Sigmoid colon (tissue), 7 donors: ENCODE results near the gene EXOC6B. TPM values are rescaled to one million over a fixed set of nuclear protein-coding genes. Genes with fewer than 3 reads are reported as not detected.
A peak's percentile ranks its signal among the peaks of the same experiment; 100 is the strongest.

Experiments
- DNase-seq: peaks from one replicate; pipeline ENCODE4 v3.0.0-alpha.2; 2019
- H3K27ac ChIP-seq, 4 donors: fragments of 200-600 bp; sonication (generic); one replicate each; pipeline ENCODE4 v1.5.1; 2016 to 2019; ENCODE audit warnings: mild to moderate bottlenecking in 1 of 4
- H3K27me3 ChIP-seq, 3 donors: fragments of 200-600 bp; sonication (generic); one replicate each; pipeline ENCODE4 v1.5.1; 2019; ENCODE audit warnings: mild to moderate bottlenecking in 1 of 3
- H3K36me3 ChIP-seq, 4 donors: fragments of 200-600 bp; sonication (generic); one replicate each; pipeline ENCODE4 v1.5.1; 2016 to 2019
- H3K4me1 ChIP-seq, 4 donors: fragments of 200-600 bp; sonication (generic); one replicate each; pipeline ENCODE4 v1.5.1; 2017 to 2019
- H3K4me3 ChIP-seq, 4 donors: fragments of 200-600 bp; sonication (generic); one replicate each; pipeline ENCODE4 v1.5.1; 2017 to 2019; ENCODE audit warnings: mild to moderate bottlenecking in 2 of 4, moderate library complexity in 1 of 4
- H3K9me3 ChIP-seq, 4 donors: fragments of 200-600 bp in 3 of 4; sonication (generic) in 3 of 4; one replicate each; pipeline versions ENCODE4 v1.5.1 to v1.6.1; 2013 to 2019
- EP300 ChIP-seq, 4 donors: sonication (generic); formaldehyde crosslinking; IDR thresholded peaks; one replicate each; pipeline ENCODE4 v1.6.1; 2017; ENCODE audit warnings: antibody characterized with exemption in 4 of 4
- POLR2A ChIP-seq, 2 donors: fragments of 450-650 bp; IDR thresholded peaks; one replicate each; pipeline ENCODE4 v1.6.1; 2016; ENCODE audit warnings: antibody characterized with exemption in 2 of 2, mild to moderate bottlenecking in 2 of 2, moderate library complexity in 2 of 2
- POLR2AphosphoS5 ChIP-seq, 4 donors: sonication (generic); formaldehyde crosslinking; IDR thresholded peaks; one replicate each; pipeline ENCODE4 v1.6.1; 2017; ENCODE audit warnings: antibody characterized with exemption in 4 of 4
- WGBS, 2 donors: extraction: QIAGEN DNeasy Blood & Tissue Kit; methylation state at CpG; one replicate each; pipeline ENCODE4 v1.1.7; 2013; 5-methylcytosine and 5-hydroxymethylcytosine counted together
- intact Hi-C: fragments of 100-400 bp; cut with DNase I; formaldehyde crosslinking; loops from one replicate; pipeline ENCODE4 v1.15.1; 2023
- polyA plus RNA-seq, 3 donors: library from polyadenylated mRNA; stranded (reverse); fragments of 200-250 nt; gene quantifications; one replicate each; pipeline ENCODE4 v1.2.3, GENCODE V29; 2013
- total RNA-seq, 4 donors: library from RNA; depleted of rRNA; stranded (reverse); fragments of >200 nt; gene quantifications; one replicate each; pipeline ENCODE4 v1.1.0, GENCODE V29; 2016
- TF ChIP-seq, protein P1 (sequence below), 4 experiments: fragments of 450-650 bp in 3 of 4; fragments of 200-600 bp in 1 of 4; IDR thresholded peaks; one replicate each; pipeline ENCODE4 v1.5.1; 2016 to 2019; ENCODE audit warnings: antibody characterized with exemption in 4 of 4, mild to moderate bottlenecking in 3 of 4, moderate library complexity in 2 of 4
- donor health status: healthy with polysubstance abuse.
- donor health status: Bipolar disorder and iron deficiency.
- donor health status: healthy.

EXOC6B gene
- total and polyA plus RNA-seq, 7 donors: 5.0 to 46.1 (median 25.3) TPM

- peak; percentile 62 for DNase-seq
- no peak overlapping the region for H3K27ac ChIP-seq
- no peaks in the 10 kb centered on the region for H3K9me3 ChIP-seq
- H3K4me3 ChIP-seq: peak overlapping the region; percentile 7 to 55 (median 44)
- H3K27me3 ChIP-seq: peaks cover 38 to 89% (median 51%) of the 10 kb centered on the region in 3 donors
- peaks cover 0 to 76% (median 74%) of the 10 kb centered on the region in 4 donors for H3K4me1 ChIP-seq
- WGBS, 2 donors: 8 to 12% methylated on average over 58 of the region's 58 CpGs
- H3K36me3 ChIP-seq: no peaks in the 10 kb centered on the region
- intact Hi-C loops: loop anchor here (5.0 kb wide), 1 partner anchor 529 kb away; no protein-coding TSS in a partner anchor
- TF ChIP-seq POLR2A (IDR thresholded peaks at IDR 0.05): no peak
- no peak for TF ChIP-seq EP300 (IDR thresholded peaks at IDR 0.05)
- TF ChIP-seq POLR2AphosphoS5 (IDR thresholded peaks at IDR 0.05): peak in 2 of 4 donors; percentile 15 to 37
- TF ChIP-seq, protein P1, sequence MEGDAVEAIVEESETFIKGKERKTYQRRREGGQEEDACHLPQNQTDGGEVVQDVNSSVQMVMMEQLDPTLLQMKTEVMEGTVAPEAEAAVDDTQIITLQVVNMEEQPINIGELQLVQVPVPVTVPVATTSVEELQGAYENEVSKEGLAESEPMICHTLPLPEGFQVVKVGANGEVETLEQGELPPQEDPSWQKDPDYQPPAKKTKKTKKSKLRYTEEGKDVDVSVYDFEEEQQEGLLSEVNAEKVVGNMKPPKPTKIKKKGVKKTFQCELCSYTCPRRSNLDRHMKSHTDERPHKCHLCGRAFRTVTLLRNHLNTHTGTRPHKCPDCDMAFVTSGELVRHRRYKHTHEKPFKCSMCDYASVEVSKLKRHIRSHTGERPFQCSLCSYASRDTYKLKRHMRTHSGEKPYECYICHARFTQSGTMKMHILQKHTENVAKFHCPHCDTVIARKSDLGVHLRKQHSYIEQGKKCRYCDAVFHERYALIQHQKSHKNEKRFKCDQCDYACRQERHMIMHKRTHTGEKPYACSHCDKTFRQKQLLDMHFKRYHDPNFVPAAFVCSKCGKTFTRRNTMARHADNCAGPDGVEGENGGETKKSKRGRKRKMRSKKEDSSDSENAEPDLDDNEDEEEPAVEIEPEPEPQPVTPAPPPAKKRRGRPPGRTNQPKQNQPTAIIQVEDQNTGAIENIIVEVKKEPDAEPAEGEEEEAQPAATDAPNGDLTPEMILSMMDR (IDR thresholded peaks at IDR 0.05): no peak
Observed at GRCh38 chr2:72146347-72147302, 679.2 kb downstream of the EXOC6B start.

DNA sequence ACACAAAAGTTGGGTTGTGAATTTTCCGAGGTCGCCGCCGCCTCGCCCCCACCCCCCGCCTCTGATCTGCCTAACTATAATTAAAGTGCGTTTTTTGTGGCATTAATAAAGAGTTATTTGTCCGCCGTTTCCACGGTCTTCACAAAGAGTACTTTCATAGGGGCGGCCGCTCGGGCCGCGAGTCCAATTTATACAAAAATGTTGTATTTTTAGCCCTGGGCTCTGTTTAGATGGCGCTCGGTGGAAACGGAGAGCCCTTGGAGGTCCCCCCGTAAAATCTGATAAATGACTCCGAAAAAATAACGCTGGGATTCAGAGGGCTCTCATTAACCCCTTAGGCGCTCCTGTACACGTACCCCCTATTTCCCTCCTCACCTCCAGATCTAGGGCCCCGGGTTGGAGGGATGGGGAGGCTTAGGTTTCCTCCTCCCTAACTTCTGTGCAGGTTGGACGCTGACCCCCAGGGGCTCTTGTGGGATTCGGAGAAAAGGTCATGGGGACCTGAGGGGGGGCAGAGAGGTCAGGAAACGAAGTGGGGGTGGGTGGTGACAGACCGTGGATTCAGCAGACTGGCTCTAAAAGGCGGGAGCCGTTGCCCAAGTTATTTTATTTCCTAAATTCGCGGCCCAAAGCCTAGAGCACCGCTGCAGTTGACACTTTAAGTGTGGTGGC, 680.0 kb downstream of the EXOC6B start:
- Histone ChIP-seq H3K4me3 (peak overlapping the region; percentile 32 to 55 (median 44)), H3K36me3 (no peaks in the 10 kb centered on the region), H3K27me3 (peaks cover 38 to 81% (median 51%) of the 10 kb centered on the region in 3 donors), H3K27ac (peak overlapping the region in 3 of 4 donors; percentile 20 to 58 (median 23)), H3K9me3 (no peaks in the 10 kb centered on the region), H3K4me1 (peaks cover 0 to 76% (median 74%) of the 10 kb centered on the region in 4 donors)
- TF ChIP-seq EP300 (IDR thresholded peaks at IDR 0.05) (no peak), POLR2AphosphoS5 (IDR thresholded peaks at IDR 0.05) (no peak), POLR2A (IDR thresholded peaks at IDR 0.05) (no peak)
- TF ChIP-seq, protein P1 (IDR thresholded peaks at IDR 0.05): no peak
- intact Hi-C loops: loop anchor here (5.0 kb wide), 1 partner anchor 528 kb away; no protein-coding TSS in a partner anchor
- 3% methylated on average over 33 of the region's 33 CpGs for WGBS, 2 donors
- DNase-seq: peak; percentile 57

GRCh38 chr2:72145289-72145657, 680.6 kb downstream of the EXOC6B start:
- 1 to 2% methylated on average over 29 of the region's 29 CpGs for WGBS, 2 donors
- intact Hi-C loops: loop anchor here (5.0 kb wide), 1 partner anchor 528 kb away; no protein-coding TSS in a partner anchor

GRCh38 chr2:72144632-72145288, 681.1 kb downstream of the EXOC6B start:
- peaks cover 33 to 71% (median 48%) of the 10 kb centered on the region in 3 donors for H3K27me3 ChIP-seq
- no peak for TF ChIP-seq EP300 (IDR thresholded peaks at IDR 0.05)
- H3K9me3 ChIP-seq: no peaks in the 10 kb centered on the region
- peak overlapping the region; percentile 32 to 55 (median 44) for H3K4me3 ChIP-seq
- no peaks in the 10 kb centered on the region for H3K36me3 ChIP-seq
- peak overlapping the region; percentile 20 to 58 (median 30) for H3K27ac ChIP-seq
- WGBS, 2 donors: 1% methylated on average over 63 of the region's 63 CpGs
- peak; percentile 76 for DNase-seq
- intact Hi-C loops: loop anchor here (5.0 kb wide), 1 partner anchor 527 kb away; no protein-coding TSS in a partner anchor
- H3K4me1 ChIP-seq: peaks cover 0 to 67% (median 67%) of the 10 kb centered on the region in 4 donors

More at GRCh38 chr2:72145289-72145657, 680.6 kb downstream of the EXOC6B start:
- Histone ChIP-seq H3K36me3 (no peaks in the 10 kb centered on the region), H3K4me1 (peaks cover 0 to 72% (median 72%) of the 10 kb centered on the region in 4 donors), H3K9me3 (no peaks in the 10 kb centered on the region), H3K27me3 (peaks cover 38 to 76% (median 51%) of the 10 kb centered on the region in 3 donors), H3K27ac (peak overlapping the region; percentile 20 to 58 (median 30)), H3K4me3 (peak overlapping the region; percentile 32 to 55 (median 44))
- peak; percentile 67 for DNase-seq
- TF ChIP-seq POLR2AphosphoS5 (IDR thresholded peaks at IDR 0.05) (peak in 2 of 4 donors; percentile 31 to 49), POLR2A (IDR thresholded peaks at IDR 0.05) (no peak), EP300 (IDR thresholded peaks at IDR 0.05) (no peak)

GRCh38 chr2:72144274-72144631, 681.6 kb downstream of the EXOC6B start:
- intact Hi-C loops: no loop called here
- no peaks in the 10 kb centered on the region for H3K36me3 ChIP-seq
- H3K27me3 ChIP-seq: peaks cover 28 to 66% (median 43%) of the 10 kb centered on the region in 3 donors
- 2 to 4% methylated on average over 23 of the region's 23 CpGs for WGBS, 2 donors
- peak overlapping the region; percentile 20 to 58 (median 30) for H3K27ac ChIP-seq
- peak overlapping the region; percentile 32 to 55 (median 44) for H3K4me3 ChIP-seq
- H3K4me1 ChIP-seq: peaks cover 0 to 62% (median 62%) of the 10 kb centered on the region in 4 donors
- H3K9me3 ChIP-seq: no peaks in the 10 kb centered on the region
- DNase-seq: peak; percentile 65
- TF ChIP-seq, protein P1 (IDR thresholded peaks at IDR 0.05): no peak
- TF ChIP-seq EP300 (IDR thresholded peaks at IDR 0.05) (no peak), POLR2A (IDR thresholded peaks at IDR 0.05) (no peak), POLR2AphosphoS5 (IDR thresholded peaks at IDR 0.05) (no peak)
